HG03159 (cell line): ENCODE data around the gene SPEF1.

Experiments
- ATAC-seq: cut with Tn5 transposase; IDR thresholded peaks from one replicate; pipeline ENCODE4 v1.9.1; 2021; ENCODE audit warnings: mild to moderate bottlenecking, moderate library complexity; ENCODE audit not compliant: unreplicated experiment

SPEF1 gene

DNA sequence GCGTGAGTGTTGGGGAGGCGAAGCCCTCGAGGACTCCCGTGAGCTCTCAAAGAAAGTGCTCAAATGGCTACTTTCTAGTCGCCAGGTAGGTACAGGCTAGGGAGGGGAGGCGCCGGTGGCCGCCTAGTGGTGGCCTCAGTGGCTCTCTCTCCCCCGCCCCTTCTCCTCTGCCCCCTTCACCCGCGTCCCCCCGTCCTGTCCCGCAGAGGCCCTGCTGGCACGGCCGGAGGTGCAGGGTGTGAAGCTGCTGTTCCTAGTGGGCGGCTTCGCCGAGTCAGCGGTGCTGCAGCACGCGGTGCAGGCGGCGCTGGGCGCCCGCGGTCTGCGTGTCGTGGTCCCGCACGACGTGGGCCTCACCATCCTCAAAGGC lies 30.0 kb downstream of the SPEF1 start:
- no peak for ATAC-seq

GRCh38 chr20:3749689-3750531 lies 31.3 kb downstream of the SPEF1 start:
- no peak for ATAC-seq

DNA sequence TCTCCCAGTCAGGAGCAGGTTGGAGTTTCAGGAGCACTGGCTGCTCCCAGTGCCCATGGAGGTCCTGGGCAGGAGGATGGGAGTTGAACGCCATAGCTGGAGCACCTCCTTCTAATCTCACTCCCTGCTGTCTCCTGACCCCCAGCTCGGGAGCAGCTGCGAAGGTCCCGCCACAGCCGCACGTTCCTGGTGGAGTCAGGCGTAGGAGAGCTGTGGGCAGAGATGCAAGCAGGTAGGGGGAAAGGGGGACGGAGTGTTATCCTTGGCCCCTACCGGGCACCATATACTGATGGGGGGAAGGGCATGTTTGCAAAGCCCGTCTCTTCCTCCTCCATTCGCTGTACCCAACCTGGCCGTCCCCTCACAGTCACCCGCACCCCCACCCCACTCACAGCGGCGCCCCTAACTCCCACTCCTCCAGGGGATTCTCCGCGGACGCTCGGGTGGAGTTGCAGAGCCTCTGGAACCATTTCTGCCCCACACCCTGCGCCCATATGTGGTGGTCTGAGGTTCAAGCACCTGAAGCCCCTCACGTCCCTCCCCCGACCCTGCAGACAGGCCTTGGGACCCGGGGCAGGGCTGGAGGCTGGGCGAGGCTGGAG lies 32.1 kb downstream of the SPEF1 start:
- no peak for ATAC-seq

GRCh38 chr20:3748073-3748472 lies 33.2 kb downstream of the SPEF1 start:
- ATAC-seq = no peak

- no peak for ATAC-seq
Measured at GRCh38 chr20:3747471-3747870, 33.8 kb downstream of the SPEF1 start.

- ATAC-seq = no peak
Measured at GRCh38 chr20:3745686-3746173, 35.5 kb downstream of the SPEF1 start.

- ATAC-seq = no peak
Measured at GRCh38 chr20:3744806-3745685, 36.2 kb downstream of the SPEF1 start.

GRCh38 chr20:3744037-3744436 lies 37.2 kb downstream of the SPEF1 start:
- ATAC-seq = no peak

DNA sequence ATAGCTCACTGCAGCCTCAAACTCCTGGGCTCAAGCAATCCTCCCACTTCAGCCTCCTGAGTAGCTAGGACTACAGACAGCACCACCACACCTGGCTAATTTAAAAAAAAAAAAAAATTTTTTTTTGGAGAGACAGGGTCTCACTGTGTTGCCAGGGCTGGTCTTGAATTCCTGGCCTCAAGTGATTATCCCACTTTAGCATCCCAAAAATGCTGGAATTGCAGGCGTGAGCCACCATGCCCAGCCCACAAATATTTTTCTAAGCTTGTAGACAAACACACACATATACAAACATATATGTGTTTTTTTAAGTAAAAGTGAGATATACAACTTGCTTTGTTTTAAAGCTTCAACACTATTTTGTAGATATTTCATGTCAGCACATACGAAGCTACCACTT lies 38.0 kb downstream of the SPEF1 start:
- ATAC-seq = no peak

GRCh38 chr20:3741836-3742458 lies 39.3 kb downstream of the SPEF1 start:
- ATAC-seq = no peak

DNA sequence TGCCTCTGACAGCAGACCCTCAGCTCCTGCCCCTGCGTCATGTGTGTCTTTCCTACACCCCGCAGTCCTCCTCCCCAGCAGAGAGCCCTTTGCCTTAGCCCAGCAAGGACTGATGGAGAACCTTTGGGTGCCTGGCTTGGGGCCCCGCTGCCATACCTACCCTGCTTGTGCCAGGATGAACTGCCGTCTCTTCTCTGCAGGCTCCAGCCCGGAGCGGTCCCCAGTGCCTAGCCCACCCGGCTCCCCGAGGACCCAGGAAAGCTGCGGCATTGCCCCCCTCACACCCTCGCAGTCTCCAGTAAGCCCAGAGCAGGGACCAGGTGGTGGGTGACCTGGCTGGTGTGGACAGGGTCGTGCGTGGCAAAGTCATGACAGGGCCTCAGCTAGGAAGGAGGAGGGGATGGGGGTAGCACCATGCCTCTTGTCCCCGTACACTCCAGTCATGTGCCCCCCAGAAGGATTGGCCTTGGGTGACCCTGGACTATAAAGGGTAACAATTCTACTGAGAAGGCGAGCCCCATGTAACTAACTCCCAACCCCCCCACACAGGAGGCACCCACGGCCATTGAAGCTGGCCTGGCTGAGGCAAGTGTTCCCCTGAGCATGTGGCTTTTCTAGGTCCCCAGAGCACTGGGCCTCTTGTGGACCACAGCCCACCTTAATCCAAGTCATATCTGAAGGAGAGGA lies 40.5 kb downstream of the SPEF1 start:
- ATAC-seq = no peak

- no peak for ATAC-seq
Measured at GRCh38 chr20:3739926-3740451, 41.3 kb downstream of the SPEF1 start.

- ATAC-seq = no peak
Measured at GRCh38 chr20:3739054-3739925, 42.0 kb downstream of the SPEF1 start.

DNA sequence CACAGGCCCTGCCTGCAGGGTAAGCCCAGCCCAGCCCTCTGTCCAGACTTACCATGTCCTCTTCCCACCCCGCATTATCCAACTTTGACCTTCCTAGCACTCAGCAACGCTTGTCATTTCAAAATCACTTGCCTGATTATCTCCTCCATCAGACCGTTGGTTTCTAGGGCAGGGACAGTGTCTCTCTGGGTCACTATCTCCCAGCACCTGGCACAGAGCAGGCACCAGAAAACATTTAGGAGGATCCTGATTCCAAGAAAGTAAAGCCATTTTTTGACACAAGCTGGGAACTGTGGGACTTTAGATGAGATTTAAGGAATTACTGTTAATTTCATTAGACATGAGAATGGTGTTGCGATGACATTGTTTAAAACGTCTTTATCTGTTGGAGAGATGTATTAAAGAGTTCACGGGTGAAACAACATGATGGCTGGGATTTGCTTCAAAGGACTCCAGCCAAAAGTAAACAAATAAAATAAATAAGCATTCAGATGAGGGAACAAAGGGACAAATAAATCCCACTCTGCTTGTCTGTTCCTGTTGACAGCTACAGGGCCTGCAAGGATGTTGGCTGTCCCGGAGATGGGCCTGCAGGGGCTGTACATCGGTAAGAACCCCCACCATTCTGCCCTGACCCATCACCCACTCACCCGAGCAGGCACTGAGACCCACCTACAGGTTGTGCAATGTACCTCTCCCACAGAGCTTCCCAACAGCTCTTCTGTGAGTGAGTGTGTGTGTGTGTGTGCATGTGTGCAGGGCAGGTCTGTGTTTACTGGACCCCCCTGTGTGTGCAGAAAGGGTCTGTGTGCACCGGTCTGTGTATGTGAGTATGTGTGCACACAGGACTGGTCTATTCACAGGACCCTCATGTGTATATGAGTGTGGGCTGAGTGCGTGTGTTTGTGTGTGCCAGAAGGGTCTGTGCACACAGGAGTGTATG lies 42.9 kb downstream of the SPEF1 start:
- ATAC-seq = no peak

DNA sequence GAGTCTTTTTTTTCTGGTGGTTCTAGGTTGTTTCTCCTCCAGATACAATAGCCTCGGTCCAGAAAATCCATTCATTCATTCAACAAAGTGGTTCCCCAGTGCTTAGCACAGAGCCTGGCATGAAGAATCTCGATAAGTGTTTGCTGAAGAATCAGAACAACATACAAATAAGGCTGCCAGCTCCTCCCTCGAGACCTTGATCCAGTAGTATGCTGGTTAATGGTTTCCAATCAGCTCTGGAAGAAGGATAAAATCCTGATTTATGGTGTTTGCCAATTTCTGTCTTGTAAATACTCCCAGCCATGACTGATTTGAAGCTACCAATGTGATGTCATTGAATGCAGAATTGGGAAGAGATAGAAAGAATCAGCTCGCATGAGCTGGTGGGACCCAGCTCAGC lies 45.5 kb downstream of the SPEF1 start:
- ATAC-seq = no peak

DNA sequence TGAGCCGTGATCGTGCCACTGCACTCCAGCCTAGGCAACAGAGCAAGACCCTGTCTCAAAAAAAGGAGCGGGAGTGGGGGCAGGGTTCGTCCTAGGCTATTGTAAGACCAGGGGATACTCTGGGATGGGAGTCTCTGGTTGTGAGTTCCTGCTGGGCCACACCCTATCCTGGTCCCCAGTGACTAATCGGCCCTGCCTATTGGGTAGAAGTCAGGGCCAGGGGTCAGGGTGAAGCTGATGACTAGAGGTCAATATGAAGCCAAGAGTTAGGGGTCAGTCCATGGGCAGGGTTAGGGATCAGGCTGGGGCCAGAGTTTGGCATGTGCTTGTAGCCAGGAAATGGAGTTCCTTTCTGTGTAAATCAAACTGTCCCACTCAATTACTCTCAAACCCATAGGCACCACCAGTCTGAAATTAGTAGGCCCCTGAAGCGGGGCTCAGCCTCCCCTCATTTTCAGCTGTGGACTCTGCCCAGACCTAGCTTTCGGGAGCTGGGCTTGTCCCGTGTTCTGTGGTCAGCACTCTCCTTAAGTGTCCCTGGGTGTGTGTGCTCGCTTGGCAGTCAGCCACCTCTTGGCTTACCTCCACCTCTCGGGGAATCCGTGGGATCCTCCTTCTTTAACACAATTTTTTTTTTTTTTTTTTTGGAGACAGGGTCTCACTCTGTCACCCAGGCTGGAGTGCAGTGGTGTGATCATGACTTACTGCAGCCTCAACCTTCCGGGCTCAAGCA lies 47.0 kb downstream of the SPEF1 start:
- no peak for ATAC-seq
